ENCODE data around the gene DNASE1L2. TPM values are rescaled to one million over a fixed set of nuclear protein-coding genes. Genes with fewer than 3 reads are reported as not detected.

DNASE1L2 gene
- polyA plus RNA-seq, 1 donor = 0.91 TPM

GRCh38 chr16:2282262-2282661 lies 46.0 kb downstream of the DNASE1L2 start:
- no peak for DNase-seq
- H3K4me3 ChIP-seq (ENCODE audit: low read length) = no peak overlapping the region
- peaks cover 15% of the 10 kb centered on the region for H3K27me3 ChIP-seq (ENCODE audit: control insufficient read depth, insufficient read depth, low read length)
- no peaks in the 10 kb centered on the region for H3K4me1 ChIP-seq (ENCODE audit: control insufficient read depth, insufficient read depth, low read length)
- no peaks in the 10 kb centered on the region for H3K36me3 ChIP-seq (ENCODE audit: control insufficient read depth, insufficient read depth, low read length)
- no peak overlapping the region for H3K27ac ChIP-seq (ENCODE audit: low read length)
- no peaks in the 10 kb centered on the region for H3K9me3 ChIP-seq (ENCODE audit: control insufficient read depth, low read depth, low read length)
- WGBS (ENCODE audit: insufficient coverage, low lambda C conversion rate) = 33% methylated on average over 1 of the region's 5 CpGs

DNA sequence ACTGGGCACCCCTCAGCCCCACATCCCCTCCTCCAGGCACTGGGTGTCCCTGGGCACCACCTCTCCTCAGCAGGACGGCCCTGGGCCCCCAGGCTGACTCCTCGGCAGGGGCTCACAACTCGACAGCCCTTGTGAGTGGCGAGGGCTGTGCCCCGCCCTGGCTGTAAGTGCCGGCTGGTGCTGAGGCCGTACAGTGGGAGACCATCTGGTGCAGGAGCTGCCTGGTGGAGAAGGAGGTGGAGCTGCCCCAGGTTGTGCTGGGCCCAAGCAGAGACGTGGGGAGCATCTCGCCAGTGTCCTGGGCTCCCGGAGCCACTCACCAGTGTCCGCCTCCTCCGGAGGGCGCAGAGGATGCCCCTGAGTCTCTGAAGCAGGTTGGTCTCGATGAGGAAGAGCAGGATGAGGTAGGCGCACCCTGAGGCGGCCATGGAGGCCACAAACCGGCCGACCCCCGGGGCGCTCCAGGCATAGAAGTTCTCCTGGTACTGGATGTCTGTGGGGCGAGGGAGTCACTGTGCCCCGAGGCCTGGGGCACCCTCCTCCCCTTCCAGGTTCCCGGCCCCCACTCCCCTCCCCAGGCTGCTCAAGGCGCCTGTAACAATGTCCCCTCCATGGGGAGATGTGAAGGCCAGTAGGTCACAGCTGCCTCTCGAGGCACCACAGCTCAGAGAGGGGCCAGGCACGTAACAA lies 46.8 kb downstream of the DNASE1L2 start:
- H3K27me3 ChIP-seq (ENCODE audit: control insufficient read depth, insufficient read depth, low read length) = peaks cover 9% of the 10 kb centered on the region
- H3K9me3 ChIP-seq (ENCODE audit: control insufficient read depth, low read depth, low read length) = no peaks in the 10 kb centered on the region
- H3K4me3 ChIP-seq (ENCODE audit: low read length) = no peak overlapping the region
- no peaks in the 10 kb centered on the region for H3K4me1 ChIP-seq (ENCODE audit: control insufficient read depth, insufficient read depth, low read length)
- H3K36me3 ChIP-seq (ENCODE audit: control insufficient read depth, insufficient read depth, low read length) = no peaks in the 10 kb centered on the region
- no CpG with 5 or more reads among the region's 26 CpGs for WGBS (ENCODE audit: insufficient coverage, low lambda C conversion rate)
- DNase-seq = no peak
- no peak overlapping the region for H3K27ac ChIP-seq (ENCODE audit: low read length)

DNA sequence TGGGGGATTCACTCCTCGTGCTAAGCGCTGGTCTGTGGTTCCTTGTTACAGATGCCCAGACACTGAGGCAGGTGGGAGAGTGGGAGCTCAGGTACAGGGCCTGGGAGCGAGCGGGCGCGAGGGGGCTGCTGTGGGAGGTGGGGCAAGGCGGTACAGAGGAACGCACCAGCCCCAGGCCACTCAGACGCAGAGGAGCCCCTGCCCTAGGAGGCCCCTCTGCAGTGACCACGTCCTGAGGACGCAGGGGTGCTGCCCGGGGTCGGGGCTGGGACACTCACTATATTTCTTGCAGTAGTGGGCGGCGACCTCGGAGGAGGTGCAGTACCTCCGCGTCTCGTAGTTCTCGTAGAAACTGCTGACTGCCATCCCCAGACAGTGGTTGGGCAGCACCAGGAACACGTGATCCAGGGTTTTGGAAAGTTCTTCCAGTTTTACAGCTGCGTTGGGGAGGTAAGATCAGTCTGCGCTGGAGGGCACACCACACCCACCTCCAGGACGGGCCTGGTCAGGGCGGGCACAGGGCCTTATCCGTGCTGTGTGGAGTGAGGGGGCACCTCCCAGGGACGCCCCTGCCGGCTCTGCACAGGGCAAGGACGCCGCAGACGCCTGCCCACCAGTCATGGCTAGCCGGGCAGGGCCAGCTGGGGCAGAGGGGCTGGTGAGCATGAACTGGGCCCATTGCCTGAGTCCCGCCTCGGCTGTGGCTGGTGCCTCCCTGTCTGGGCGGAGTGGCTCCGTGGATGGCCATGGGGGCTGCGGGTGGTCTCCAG lies 47.9 kb downstream of the DNASE1L2 start:
- no peaks in the 10 kb centered on the region for H3K36me3 ChIP-seq (ENCODE audit: control insufficient read depth, insufficient read depth, low read length)
- no CpG with 5 or more reads among the region's 37 CpGs for WGBS (ENCODE audit: insufficient coverage, low lambda C conversion rate)
- no peaks in the 10 kb centered on the region for H3K9me3 ChIP-seq (ENCODE audit: control insufficient read depth, low read depth, low read length)
- peaks cover 5% of the 10 kb centered on the region for H3K27me3 ChIP-seq (ENCODE audit: control insufficient read depth, insufficient read depth, low read length)
- no peak for DNase-seq
- H3K4me1 ChIP-seq (ENCODE audit: control insufficient read depth, insufficient read depth, low read length) = no peaks in the 10 kb centered on the region
- no peak overlapping the region for H3K27ac ChIP-seq (ENCODE audit: low read length)
- no peak overlapping the region for H3K4me3 ChIP-seq (ENCODE audit: low read length)

GRCh38 chr16:2284797-2285576 lies 48.7 kb downstream of the DNASE1L2 start:
- WGBS (ENCODE audit: insufficient coverage, low lambda C conversion rate) = no CpG with 5 or more reads among the region's 35 CpGs
- Histone ChIP-seq H3K4me1 (ENCODE audit: control insufficient read depth, insufficient read depth, low read length) (no peaks in the 10 kb centered on the region), H3K36me3 (ENCODE audit: control insufficient read depth, insufficient read depth, low read length) (no peaks in the 10 kb centered on the region), H3K9me3 (ENCODE audit: control insufficient read depth, low read depth, low read length) (no peaks in the 10 kb centered on the region), H3K27ac (ENCODE audit: low read length) (no peak overlapping the region), H3K4me3 (ENCODE audit: low read length) (no peak overlapping the region), H3K27me3 (ENCODE audit: control insufficient read depth, insufficient read depth, low read length) (peaks cover 2% of the 10 kb centered on the region)
- DNase-seq = no peak

GRCh38 chr16:2285731-2286191 lies 49.5 kb downstream of the DNASE1L2 start:
- Histone ChIP-seq H3K27me3 (ENCODE audit: control insufficient read depth, insufficient read depth, low read length) (no peaks in the 10 kb centered on the region), H3K4me1 (ENCODE audit: control insufficient read depth, insufficient read depth, low read length) (no peaks in the 10 kb centered on the region), H3K9me3 (ENCODE audit: control insufficient read depth, low read depth, low read length) (no peaks in the 10 kb centered on the region), H3K27ac (ENCODE audit: low read length) (no peak overlapping the region), H3K4me3 (ENCODE audit: low read length) (no peak overlapping the region), H3K36me3 (ENCODE audit: control insufficient read depth, insufficient read depth, low read length) (no peaks in the 10 kb centered on the region)
- WGBS (ENCODE audit: insufficient coverage, low lambda C conversion rate) = no CpG with 5 or more reads among the region's 13 CpGs
- DNase-seq = no peak

DNA sequence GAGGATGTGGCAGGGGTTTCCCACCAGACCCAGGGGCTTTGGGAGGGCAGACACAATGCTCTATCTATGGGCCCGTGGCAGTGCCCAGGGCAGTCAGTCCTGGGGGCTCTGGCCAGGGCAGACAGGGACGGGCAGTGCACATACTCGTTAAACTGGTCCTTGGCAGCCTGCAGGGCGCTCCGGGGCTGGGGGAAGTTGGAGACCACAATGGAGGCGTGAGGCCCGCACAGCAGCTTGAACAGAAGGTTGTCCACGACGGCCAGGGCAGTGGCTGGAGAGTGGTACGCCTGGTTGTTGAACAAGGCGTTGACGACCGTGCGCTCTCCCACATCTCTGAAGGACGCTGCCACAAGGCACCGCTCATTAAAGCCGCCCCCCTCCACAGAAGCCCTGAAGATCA lies 50.3 kb downstream of the DNASE1L2 start:
- Histone ChIP-seq H3K27ac (ENCODE audit: low read length) (no peak overlapping the region), H3K4me3 (ENCODE audit: low read length) (no peak overlapping the region), H3K27me3 (ENCODE audit: control insufficient read depth, insufficient read depth, low read length) (no peaks in the 10 kb centered on the region), H3K4me1 (ENCODE audit: control insufficient read depth, insufficient read depth, low read length) (no peaks in the 10 kb centered on the region), H3K9me3 (ENCODE audit: control insufficient read depth, low read depth, low read length) (no peaks in the 10 kb centered on the region), H3K36me3 (ENCODE audit: control insufficient read depth, insufficient read depth, low read length) (no peaks in the 10 kb centered on the region)
- no peak for DNase-seq
- no CpG with 5 or more reads among the region's 17 CpGs for WGBS (ENCODE audit: insufficient coverage, low lambda C conversion rate)

DNA sequence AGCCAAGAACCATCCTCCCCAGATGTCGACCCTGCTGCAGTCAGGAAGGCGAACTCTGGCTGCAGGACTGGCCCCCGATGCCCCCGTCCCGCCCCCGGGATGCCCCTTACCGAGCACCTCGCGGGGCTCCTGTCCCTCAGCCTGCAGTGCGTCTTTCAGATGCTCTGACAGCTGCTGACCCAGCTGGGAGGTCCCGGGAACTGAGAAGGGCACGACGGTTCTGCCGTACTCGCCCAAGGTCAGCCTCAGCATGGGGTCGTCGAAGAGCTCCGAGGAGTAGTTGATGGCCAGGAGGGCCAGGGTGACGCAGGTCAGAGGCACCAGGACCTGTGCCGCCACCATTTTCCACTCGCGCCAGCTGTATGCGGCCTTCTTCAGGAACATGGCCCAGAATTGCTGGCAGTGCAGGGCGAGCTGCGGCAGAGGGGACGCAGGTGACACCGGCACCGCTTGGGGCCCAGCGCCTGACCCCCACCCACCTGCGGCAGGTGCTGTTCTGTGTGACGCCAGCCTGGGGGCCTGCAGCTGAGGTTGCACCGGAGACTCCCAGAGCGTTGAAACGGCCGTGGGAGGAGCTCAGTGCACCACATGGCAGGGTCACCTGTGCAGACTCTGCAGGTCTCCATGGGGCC lies 51.8 kb downstream of the DNASE1L2 start:
- Histone ChIP-seq H3K9me3 (ENCODE audit: control insufficient read depth, low read depth, low read length) (no peaks in the 10 kb centered on the region), H3K27ac (ENCODE audit: low read length) (no peak overlapping the region), H3K27me3 (ENCODE audit: control insufficient read depth, insufficient read depth, low read length) (no peaks in the 10 kb centered on the region), H3K36me3 (ENCODE audit: control insufficient read depth, insufficient read depth, low read length) (no peaks in the 10 kb centered on the region), H3K4me1 (ENCODE audit: control insufficient read depth, insufficient read depth, low read length) (no peaks in the 10 kb centered on the region), H3K4me3 (ENCODE audit: low read length) (no peak overlapping the region)
- no CpG with 5 or more reads among the region's 35 CpGs for WGBS (ENCODE audit: insufficient coverage, low lambda C conversion rate)
- no peak for DNase-seq

Other genes starting within 250 kb of the DNASE1L2 start
- gene SYNGR3, start 246.5 kb upstream of the DNASE1L2 start, polyA plus RNA-seq = 4.2 TPM
- 28.9 TPM for gene ZNF598, start 226.6 kb upstream of the DNASE1L2 start, polyA plus RNA-seq
- gene NPW, start 216.7 kb upstream of the DNASE1L2 start, polyA plus RNA-seq = 4.4 TPM
- gene NHERF2, start 209.5 kb upstream of the DNASE1L2 start, polyA plus RNA-seq = 32.3 TPM
- 15.6 TPM for gene NTHL1, start 188.6 kb upstream of the DNASE1L2 start, polyA plus RNA-seq
- 85.9 TPM for gene TSC2, start 188.5 kb upstream of the DNASE1L2 start, polyA plus RNA-seq
- gene PKD1, start 100.5 kb upstream of the DNASE1L2 start, polyA plus RNA-seq = 58.4 TPM
- 19.1 TPM for gene RAB26, start 87.8 kb upstream of the DNASE1L2 start, polyA plus RNA-seq
- 63.3 TPM for gene TRAF7, start 80.7 kb upstream of the DNASE1L2 start, polyA plus RNA-seq
- gene CASKIN1, start 39.8 kb upstream of the DNASE1L2 start, polyA plus RNA-seq = 0.96 TPM
- 40.0 TPM for gene MLST8, start 31.0 kb upstream of the DNASE1L2 start, polyA plus RNA-seq
- gene BRICD5, start 25.6 kb upstream of the DNASE1L2 start, polyA plus RNA-seq = 10.5 TPM
- gene PGP, start 21.6 kb upstream of the DNASE1L2 start, polyA plus RNA-seq = 11.7 TPM
- 18.4 TPM for gene E4F1, start 12.9 kb upstream of the DNASE1L2 start, polyA plus RNA-seq
- 81.6 TPM for gene ECI1, start 15.1 kb downstream of the DNASE1L2 start, polyA plus RNA-seq
- 172 TPM for gene RNPS1, start 31.7 kb downstream of the DNASE1L2 start, polyA plus RNA-seq
- gene ABCA3, start 104.3 kb downstream of the DNASE1L2 start, polyA plus RNA-seq = 4.7 TPM
- gene CCNF, start 193.0 kb downstream of the DNASE1L2 start, polyA plus RNA-seq = 6.4 TPM
- gene TEDC2, start 223.7 kb downstream of the DNASE1L2 start, polyA plus RNA-seq = 6.4 TPM
- gene NTN3, start 234.9 kb downstream of the DNASE1L2 start, polyA plus RNA-seq = 0.75 TPM
- 15.1 TPM for gene TBC1D24, start 238.7 kb downstream of the DNASE1L2 start, polyA plus RNA-seq

Data from large intestine (tissue), 3 donors.